ENCODE results near the gene ENOX1.
A peak's percentile ranks its signal among the peaks of the same experiment; 100 is the strongest.

The ENOX1 gene

GRCh38 chr13:43584751-43585150 lies 202.0 kb downstream of the ENOX1 start:
- DNase-seq: no peak

GRCh38 chr13:43583321-43583720 lies 203.5 kb downstream of the ENOX1 start:
- no peak for DNase-seq

- DNase-seq: no peak
These were observed 206.5 kb downstream of the ENOX1 start for GRCh38 chr13:43580280-43580679.

- no peak for DNase-seq
These were observed 207.5 kb downstream of the ENOX1 start for GRCh38 chr13:43579321-43579720.

- DNase-seq: no peak
These were observed 212.2 kb downstream of the ENOX1 start for GRCh38 chr13:43574605-43575004.

GRCh38 chr13:43573802-43574514 lies 212.8 kb downstream of the ENOX1 start:
- no peak for DNase-seq

GRCh38 chr13:43573361-43573740 lies 213.4 kb downstream of the ENOX1 start:
- no peak for DNase-seq

- DNase-seq: no peak
These were observed 214.0 kb downstream of the ENOX1 start for GRCh38 chr13:43572656-43573360.

- no peak for DNase-seq
These were observed 217.1 kb downstream of the ENOX1 start for GRCh38 chr13:43569658-43570057.

- DNase-seq: no peak
These were observed 219.2 kb downstream of the ENOX1 start for GRCh38 chr13:43567608-43568007.

GRCh38 chr13:43564952-43565351 lies 221.8 kb downstream of the ENOX1 start:
- no peak for DNase-seq

GRCh38 chr13:43561081-43561480 lies 225.7 kb downstream of the ENOX1 start:
- no peak for DNase-seq

- no peak for DNase-seq
These were observed 227.8 kb downstream of the ENOX1 start for GRCh38 chr13:43558939-43559338.

- no peak for DNase-seq
These were observed 228.4 kb downstream of the ENOX1 start for GRCh38 chr13:43558326-43558725.

- no peak for DNase-seq
These were observed 231.1 kb downstream of the ENOX1 start for GRCh38 chr13:43555667-43556066.

GRCh38 chr13:43551897-43552456 lies 234.8 kb downstream of the ENOX1 start:
- DNase-seq: no peak

- DNase-seq: no peak
These were observed 240.0 kb downstream of the ENOX1 start for GRCh38 chr13:43546816-43547215.

- DNase-seq: peak; percentile 60
These were observed 240.5 kb downstream of the ENOX1 start for GRCh38 chr13:43546251-43546650.

- no peak for DNase-seq
These were observed 241.4 kb downstream of the ENOX1 start for GRCh38 chr13:43545317-43545874.

GRCh38 chr13:43544631-43545030 lies 242.1 kb downstream of the ENOX1 start:
- DNase-seq: no peak

- no peak for DNase-seq
These were observed 242.8 kb downstream of the ENOX1 start for GRCh38 chr13:43544011-43544410.

GRCh38 chr13:43543331-43543730 lies 243.4 kb downstream of the ENOX1 start:
- DNase-seq: no peak

- DNase-seq: no peak
These were observed 249.6 kb downstream of the ENOX1 start for GRCh38 chr13:43537124-43537523.

GRCh38 chr13:43529796-43530195 lies 257.0 kb downstream of the ENOX1 start:
- DNase-seq: no peak

Measured in NCI-H446 treated with DMSO at 0.1 percent for 48 hours (cell line).